ENCODE results near the gene GALNT18.

The GALNT18 gene

DNA sequence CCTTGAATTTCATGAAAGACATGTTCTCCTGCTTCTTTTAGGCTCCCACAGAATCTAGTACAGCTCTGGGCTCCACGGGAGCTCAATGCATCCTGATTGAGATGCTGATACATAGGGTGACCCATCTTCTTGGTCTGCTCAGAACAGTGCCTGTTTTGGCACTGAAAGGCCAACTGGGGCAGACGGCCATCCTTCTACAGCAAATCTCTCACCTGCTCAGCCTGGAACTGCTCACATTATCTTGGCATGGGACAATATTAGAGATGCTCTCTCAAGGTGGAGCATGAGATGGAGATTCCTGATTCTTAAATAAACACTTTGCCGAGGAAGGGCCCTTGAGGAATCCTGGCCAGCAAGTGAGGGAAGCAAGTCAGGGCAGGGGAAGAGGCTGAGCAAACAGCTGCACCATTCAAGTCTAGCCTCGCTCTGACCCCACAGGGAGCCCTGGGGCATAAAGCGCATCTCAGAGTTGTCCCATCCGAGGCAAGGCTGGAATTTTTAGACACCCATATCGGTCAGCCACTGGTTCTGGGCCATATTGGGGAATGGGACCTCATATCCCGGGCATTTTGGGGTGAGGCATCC is 210.3 kb downstream of the GALNT18 start:
- no peak overlapping the region for H3K27ac ChIP-seq
- no peaks in the 10 kb centered on the region for H3K36me3 ChIP-seq (ENCODE audit: insufficient read depth)
- H3K79me2 ChIP-seq (ENCODE audit: insufficient read depth, low read depth), result no peaks in the 10 kb centered on the region
- no peak overlapping the region for H3K9ac ChIP-seq
- TF ChIP-seq, protein P1, sequence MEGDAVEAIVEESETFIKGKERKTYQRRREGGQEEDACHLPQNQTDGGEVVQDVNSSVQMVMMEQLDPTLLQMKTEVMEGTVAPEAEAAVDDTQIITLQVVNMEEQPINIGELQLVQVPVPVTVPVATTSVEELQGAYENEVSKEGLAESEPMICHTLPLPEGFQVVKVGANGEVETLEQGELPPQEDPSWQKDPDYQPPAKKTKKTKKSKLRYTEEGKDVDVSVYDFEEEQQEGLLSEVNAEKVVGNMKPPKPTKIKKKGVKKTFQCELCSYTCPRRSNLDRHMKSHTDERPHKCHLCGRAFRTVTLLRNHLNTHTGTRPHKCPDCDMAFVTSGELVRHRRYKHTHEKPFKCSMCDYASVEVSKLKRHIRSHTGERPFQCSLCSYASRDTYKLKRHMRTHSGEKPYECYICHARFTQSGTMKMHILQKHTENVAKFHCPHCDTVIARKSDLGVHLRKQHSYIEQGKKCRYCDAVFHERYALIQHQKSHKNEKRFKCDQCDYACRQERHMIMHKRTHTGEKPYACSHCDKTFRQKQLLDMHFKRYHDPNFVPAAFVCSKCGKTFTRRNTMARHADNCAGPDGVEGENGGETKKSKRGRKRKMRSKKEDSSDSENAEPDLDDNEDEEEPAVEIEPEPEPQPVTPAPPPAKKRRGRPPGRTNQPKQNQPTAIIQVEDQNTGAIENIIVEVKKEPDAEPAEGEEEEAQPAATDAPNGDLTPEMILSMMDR (conservative IDR thresholded peaks at IDR 0.05; ENCODE audit: low read depth, low read length), result no peak
- no peak overlapping the region for H3K4me3 ChIP-seq (IDR thresholded peaks at IDR 0.05; ENCODE audit: insufficient read depth, low read depth, low read length)
- H2AFZ ChIP-seq (ENCODE audit: low read depth), result no peak overlapping the region
- H4K20me1 ChIP-seq (ENCODE audit: insufficient read depth), result no peaks in the 10 kb centered on the region
- H3K27me3 ChIP-seq (ENCODE audit: insufficient read depth, low read depth), result no peaks in the 10 kb centered on the region
- H3K4me2 ChIP-seq, result no peak overlapping the region
- peaks cover 5% of the 10 kb centered on the region for H3K4me1 ChIP-seq (ENCODE audit: low read depth, poor library complexity, severe bottlenecking)

DNA sequence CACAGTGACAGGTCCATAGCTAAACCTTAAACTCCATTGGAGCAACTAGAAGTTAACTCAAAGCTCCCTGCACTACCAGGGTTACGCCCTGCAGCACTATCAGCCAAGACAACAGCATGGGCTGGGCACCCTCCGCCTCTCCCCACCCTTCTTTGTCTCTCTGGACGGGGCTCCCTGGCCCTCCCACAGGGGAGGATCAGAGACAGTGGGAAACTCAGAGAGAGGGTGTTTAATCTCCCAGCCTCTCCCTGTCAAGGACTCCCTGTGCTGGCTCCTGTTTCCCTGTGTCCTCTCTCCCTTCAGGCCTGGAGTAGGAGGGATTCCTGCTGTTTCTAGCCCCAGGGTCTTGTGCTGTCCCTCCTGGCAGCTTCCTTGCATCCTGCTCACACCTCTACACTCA is 211.9 kb downstream of the GALNT18 start:
- Histone ChIP-seq H3K4me3 (IDR thresholded peaks at IDR 0.05; ENCODE audit: insufficient read depth, low read depth, low read length) (no peak overlapping the region), H3K4me1 (ENCODE audit: low read depth, poor library complexity, severe bottlenecking) (no peaks in the 10 kb centered on the region), H2AFZ (ENCODE audit: low read depth) (no peak overlapping the region), H3K36me3 (ENCODE audit: insufficient read depth) (no peaks in the 10 kb centered on the region), H4K20me1 (ENCODE audit: insufficient read depth) (no peaks in the 10 kb centered on the region), H3K4me2 (no peak overlapping the region), H3K79me2 (ENCODE audit: insufficient read depth, low read depth) (no peaks in the 10 kb centered on the region), H3K27me3 (ENCODE audit: insufficient read depth, low read depth) (no peaks in the 10 kb centered on the region), H3K9ac (no peak overlapping the region), H3K27ac (no peak overlapping the region)
- TF ChIP-seq, protein P1 (conservative IDR thresholded peaks at IDR 0.05; ENCODE audit: low read depth, low read length), result no peak

DNA sequence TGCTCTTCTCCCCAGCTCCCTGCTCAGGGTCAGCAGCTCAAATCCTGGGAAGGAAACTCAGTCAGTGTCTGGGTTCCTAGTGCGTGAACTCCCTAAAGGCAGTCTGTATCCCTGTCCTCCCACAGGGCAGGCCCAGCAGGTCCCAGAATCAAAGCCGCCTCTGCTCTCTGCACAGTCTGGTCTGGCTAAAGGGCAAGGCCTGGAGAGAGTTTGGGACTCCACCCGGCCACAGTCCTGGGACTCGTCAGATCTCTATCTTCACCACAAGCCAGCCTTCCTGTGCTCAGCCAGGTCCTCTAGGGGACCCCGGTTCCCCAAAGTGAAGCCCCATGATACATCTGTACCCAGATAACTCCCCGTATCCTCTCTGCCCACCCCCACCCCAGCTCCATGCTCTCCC is 212.6 kb downstream of the GALNT18 start:
- TF ChIP-seq, protein P1 (conservative IDR thresholded peaks at IDR 0.05; ENCODE audit: low read depth, low read length), result no peak
- H3K9ac ChIP-seq, result no peak overlapping the region
- no peak overlapping the region for H3K27ac ChIP-seq
- no peaks in the 10 kb centered on the region for H4K20me1 ChIP-seq (ENCODE audit: insufficient read depth)
- no peak overlapping the region for H2AFZ ChIP-seq (ENCODE audit: low read depth)
- H3K36me3 ChIP-seq (ENCODE audit: insufficient read depth), result no peaks in the 10 kb centered on the region
- H3K4me2 ChIP-seq, result no peak overlapping the region
- no peaks in the 10 kb centered on the region for H3K4me1 ChIP-seq (ENCODE audit: low read depth, poor library complexity, severe bottlenecking)
- no peaks in the 10 kb centered on the region for H3K27me3 ChIP-seq (ENCODE audit: insufficient read depth, low read depth)
- no peaks in the 10 kb centered on the region for H3K79me2 ChIP-seq (ENCODE audit: insufficient read depth, low read depth)
- no peak overlapping the region for H3K4me3 ChIP-seq (IDR thresholded peaks at IDR 0.05; ENCODE audit: insufficient read depth, low read depth, low read length)

DNA sequence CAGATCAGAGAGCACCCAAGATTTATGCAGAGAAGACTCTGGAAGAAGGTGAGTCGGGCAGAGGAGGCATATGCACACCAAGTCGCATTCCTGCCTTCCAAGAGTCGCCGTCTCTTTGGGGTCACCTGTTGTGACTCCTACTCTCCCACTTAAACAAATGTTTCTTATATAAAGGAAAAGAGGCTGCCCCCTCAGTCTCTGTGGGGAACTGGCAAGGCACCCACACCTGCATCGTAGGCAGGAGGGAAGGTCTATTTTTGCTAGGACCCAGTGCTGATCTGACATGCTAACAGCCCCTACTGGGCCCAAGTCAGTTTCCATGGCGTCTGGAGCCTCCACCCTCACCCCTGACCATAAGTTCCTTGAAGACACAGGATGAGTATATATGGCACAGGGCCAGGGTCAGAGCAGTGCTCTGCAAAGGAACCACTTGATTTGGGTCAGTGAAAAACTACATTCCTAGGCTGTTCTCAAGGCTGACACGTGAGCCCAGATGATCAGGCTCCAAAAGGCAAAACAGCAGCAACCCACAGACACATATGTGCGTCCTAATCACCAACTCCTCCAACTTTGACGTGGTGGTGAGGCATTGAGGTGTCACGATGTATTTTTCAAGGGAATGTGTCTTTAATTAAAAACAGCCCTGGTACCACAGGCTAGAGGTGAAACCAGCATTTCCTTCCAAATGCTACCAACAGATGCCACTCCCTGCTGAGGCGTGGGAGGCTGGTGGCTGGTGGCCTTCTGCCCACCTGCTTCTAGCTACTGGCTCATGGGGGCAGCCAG is 213.2 kb downstream of the GALNT18 start:
- Histone ChIP-seq H3K4me2 (no peak overlapping the region), H3K27me3 (ENCODE audit: insufficient read depth, low read depth) (no peaks in the 10 kb centered on the region), H3K4me3 (IDR thresholded peaks at IDR 0.05; ENCODE audit: insufficient read depth, low read depth, low read length) (no peak overlapping the region), H3K4me1 (ENCODE audit: low read depth, poor library complexity, severe bottlenecking) (no peaks in the 10 kb centered on the region), H2AFZ (ENCODE audit: low read depth) (no peak overlapping the region), H4K20me1 (ENCODE audit: insufficient read depth) (no peaks in the 10 kb centered on the region), H3K27ac (no peak overlapping the region), H3K9ac (no peak overlapping the region), H3K79me2 (ENCODE audit: insufficient read depth, low read depth) (no peaks in the 10 kb centered on the region), H3K36me3 (ENCODE audit: insufficient read depth) (no peaks in the 10 kb centered on the region)
- TF ChIP-seq, protein P1 (conservative IDR thresholded peaks at IDR 0.05; ENCODE audit: low read depth, low read length), result no peak

Data from KMS-11 (cell line).